RPMI8226 (cell line): ENCODE results near the gene TRIM14.
"Not testable (repeated sequence)": the region's sequence is repeated elsewhere in the genome, so short reads cannot be mapped to it uniquely, and the experiment has no call there.

Experiments
- DNase-seq: peaks from one replicate; pipeline ENCODE4 v3.0.0-alpha.2; 2015

The TRIM14 gene

DNA sequence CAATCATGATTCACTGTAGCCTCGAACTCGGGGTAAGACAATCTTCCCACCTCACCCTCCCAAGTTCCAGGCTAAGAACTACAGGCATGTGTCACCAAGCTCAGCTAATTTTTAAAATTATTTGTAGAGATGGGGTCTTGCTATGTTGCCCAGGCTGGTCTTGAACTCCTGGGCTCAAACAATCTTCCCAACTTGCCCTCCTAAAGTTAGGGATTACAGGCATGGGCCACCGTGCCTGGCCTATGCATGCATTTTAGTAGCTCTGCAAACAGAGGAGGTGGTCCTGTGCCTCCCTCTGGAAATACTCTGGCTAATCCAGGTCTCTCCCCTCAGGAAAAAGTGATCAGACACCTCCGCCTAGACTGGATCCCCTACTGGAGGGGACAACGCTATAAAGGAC is 21.5 kb upstream of the TRIM14 start:
- no peak for DNase-seq

DNA sequence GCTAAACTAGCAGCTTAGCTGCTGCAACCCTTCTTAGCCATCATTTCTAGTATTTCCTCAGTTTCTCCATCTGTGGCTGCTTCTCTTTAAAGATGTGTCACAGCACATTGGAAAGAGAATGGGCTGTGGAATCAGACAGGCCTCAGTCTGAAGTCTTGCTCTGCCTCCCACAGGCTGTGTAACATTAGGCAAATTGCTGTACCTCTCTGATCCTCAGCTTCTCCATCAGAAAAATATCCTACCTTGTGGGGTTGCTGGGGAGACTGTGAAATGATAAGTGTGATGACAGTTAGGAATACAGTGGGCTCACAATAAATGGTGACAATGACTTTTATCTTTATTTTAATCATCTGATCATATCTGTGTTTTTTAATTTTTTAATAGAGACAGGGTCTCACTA is 17.5 kb upstream of the TRIM14 start:
- DNase-seq: no peak

DNA sequence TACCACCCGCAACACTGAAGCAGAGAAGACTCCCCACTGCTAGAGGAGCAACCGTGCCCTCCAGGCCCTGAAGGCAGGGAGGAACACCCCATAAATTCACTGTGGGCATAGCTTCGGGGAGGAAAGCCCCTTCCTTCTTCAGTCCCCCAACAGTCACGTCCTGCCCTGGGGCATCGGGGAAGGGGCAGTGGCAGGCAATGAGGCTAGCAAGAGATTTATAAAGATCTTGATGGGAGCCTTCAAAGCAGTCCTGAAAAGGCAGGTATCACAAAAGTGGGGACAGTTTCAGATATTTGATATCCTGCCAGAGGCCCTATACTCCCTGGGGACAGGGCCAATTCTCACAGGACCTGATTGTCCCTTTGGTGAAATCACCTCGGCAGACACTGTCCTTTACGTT is 16.9 kb upstream of the TRIM14 start:
- DNase-seq: no peak

DNA sequence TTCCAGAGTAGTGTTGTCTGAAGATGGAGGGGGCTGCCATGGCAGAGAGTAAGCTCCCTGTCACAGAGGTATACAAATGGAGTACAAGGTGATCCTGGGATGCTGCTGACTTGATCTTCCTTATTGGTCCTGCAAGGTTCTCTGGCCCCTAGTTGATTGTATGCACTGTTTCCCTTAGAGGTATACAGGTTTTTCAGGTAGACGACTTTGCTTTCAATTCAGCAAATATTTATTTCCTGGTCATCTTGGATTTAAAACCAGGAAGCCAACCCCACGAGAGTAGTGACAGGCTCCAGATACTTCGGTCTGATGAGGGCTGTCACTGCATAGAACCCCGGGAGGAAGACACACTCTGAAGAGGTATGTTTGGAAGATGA is 16.5 kb upstream of the TRIM14 start:
- DNase-seq: no peak

DNA sequence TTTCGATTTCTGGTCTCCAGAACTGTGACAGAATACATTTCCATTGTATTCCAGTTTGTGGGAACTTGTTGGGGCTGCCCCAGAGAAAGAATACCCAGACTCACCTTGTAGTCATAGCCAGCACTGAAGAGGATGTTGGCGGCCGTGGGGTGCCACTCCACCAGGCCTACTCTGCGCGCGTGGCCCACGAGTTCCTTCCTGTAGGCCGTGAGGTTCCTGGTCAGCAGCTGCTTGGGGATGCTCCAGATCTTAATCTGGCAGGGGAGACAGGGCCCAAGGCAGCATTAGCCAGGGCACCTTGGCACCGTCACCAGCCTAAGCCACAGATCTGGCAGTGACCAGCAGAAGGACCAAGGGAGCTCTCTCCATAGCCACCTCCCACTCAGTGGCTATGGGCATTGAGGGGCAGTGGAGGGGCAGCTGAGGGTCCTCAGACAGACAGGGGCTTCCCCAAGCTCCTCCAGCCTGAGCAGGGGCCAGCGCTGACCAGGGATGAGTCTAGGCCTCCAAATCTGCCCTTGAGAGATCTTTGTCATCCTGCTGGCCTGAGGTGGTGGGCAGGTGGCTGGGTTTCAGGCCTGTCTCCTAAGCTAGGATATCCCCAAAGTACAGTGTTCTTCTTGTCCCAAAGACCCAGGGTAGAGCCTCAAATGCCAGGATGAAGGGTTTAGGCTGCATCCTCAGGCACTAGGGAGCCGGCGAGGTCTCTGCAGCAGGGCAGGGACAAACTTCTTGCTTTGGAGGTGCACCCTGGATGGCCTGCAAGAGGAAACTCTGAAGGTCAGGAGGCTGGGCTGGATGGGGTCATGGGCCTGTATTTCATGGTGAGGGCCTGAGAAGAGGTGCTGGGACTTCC is 15.9 kb upstream of the TRIM14 start:
- no peak for DNase-seq

DNA sequence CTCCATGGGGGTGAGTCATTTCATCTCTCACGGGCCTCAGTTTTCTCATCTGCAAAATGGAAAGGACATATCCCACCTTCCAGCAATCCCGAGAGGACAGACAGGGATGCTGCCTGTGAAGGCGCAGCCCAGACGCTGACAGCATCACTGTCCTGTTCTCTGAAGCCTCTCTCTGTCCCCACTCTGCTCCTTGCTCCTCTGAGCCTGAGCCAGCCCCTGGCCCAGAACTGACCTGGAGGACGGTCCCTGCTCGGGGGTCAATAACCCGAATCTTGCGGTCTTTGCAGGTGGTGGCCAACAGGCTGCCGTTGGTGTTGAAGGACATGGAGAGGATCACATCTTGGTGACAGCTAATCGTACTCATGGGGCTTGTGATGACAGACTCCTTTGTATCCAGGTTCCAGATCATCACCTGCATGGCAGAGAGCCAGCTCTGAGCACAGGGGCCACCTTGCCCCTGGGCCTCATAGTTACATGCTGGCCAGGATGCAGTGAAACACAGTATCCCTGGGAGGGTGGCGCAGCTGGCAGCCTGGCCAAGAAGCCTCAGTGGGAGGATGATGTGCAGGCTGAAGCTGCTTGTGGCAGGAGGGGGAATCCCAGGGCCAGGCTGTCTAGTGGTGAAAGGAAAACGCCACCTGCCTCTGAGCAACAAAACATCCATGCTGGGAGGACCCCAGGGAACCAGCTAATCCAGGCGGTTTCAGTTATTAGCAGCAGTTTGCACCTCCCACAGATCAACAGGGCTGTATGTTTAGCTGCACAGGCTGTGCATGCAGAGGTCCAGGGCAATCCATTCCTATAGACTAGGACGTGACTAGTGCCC is 14.0 kb upstream of the TRIM14 start:
- DNase-seq: peak; percentile 12

DNA sequence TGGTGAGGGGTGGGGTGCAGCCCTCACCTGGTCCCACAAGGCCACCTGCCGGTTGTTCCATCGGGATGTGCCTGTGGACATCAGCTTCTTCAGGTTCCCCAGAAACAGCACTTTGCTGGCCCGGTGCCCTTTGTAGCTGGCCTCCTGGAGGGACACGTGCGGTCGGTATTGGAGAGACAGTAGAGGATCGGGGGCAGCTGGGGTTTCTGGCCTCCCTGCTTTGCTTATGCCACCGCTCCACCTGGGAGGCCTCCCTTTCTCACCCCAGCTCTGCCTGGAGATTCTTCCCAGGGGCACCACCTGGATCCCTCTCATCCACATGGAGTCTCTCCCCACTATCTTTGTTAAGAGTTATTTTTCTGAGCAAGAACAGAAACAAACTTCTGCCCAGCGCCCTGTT is 13.1 kb upstream of the TRIM14 start:
- DNase-seq: no peak

DNA sequence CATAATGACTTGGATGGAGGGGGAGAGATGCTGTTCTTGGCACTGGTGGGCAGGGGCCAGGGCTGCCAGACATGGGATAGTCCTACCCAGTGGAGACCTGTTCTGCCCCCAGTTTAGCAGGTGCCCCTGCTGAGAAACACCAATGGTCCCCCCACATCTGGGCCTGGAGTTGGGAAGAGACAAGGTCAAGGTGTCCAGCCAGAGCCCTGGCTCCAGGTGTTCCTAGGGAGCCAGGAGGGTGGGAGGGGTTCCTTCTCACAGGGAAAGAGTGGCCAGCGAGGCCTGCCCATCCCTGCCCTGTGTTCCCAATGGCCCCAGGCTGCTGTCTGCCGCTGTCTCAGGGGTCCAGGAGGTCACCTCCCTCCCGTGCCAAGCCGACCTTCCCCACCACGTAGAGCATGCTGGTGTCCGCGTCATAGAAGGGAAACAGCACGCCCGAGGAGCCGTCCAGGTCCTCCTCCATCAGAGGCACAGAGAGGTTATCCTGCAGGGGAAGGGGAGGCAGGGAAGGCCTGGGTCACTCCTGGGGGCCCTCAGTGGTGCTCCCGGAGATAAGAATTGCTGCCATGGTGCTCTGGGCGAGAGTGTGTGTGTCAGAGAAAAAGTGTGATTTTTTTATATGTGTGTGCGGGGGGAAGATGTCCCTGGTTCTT is 11.7 kb upstream of the TRIM14 start:
- DNase-seq: no peak

DNA sequence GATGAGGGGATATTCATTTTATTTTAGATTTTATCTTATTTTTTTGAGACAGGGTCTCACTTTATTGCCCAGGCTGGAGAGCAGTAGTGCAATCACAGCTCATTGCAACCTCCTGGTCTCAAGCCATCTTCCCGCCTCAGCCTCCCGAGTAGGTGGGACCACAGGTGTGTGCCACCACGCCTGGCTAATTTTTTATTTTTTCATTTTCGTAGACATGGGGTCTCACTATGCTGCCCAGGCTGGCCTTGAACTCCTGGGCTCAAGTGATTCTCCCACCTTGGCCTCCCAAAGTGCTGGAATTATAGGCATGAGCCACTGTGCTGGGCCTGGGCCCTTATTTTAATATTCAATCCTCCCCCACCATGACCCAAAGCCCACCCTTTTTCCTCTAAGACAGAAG is 11.0 kb upstream of the TRIM14 start:
- DNase-seq: not testable (repeated sequence)

DNA sequence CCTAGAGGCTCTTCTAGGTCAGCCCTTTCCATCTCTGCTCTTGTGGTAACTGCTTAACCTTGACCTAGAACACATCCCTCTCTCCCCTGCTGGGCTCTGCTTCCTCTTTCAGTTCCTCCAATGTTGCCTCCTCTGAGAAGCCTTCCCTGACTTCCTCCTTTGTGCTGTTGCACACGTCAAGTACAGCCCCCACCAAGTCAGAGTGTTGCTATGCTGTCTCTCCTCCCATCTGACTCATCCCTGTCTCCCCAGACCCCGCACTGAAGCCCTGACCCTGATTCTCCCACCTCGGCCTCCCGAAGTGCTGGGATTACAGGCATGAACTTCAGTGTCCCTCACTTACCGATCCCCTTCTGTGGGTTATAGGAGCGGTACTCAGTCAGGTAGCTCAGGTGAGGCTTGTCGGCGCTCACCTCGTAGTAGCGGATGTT is 10.4 kb upstream of the TRIM14 start:
- DNase-seq: peak; percentile 42

DNA sequence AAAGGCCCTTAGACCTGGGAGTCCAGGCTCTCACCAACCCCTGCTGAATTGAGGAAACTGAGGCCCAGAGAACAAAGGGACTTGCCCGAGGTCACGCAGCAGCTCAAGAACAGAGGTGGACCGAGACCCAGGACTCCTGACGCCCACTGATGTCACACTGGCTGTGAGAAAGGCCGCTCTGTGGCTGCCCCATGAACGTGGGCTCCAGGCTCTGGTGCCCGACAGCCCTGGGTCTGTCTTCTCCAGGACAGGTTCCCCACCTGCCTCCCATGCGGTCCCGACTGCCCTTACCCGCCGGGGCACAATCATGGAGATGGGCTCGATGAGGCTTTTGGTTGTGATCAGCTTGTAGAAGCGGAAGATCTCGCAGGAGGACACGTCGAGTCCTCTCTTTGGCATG is 9.3 kb upstream of the TRIM14 start:
- DNase-seq: no peak

DNA sequence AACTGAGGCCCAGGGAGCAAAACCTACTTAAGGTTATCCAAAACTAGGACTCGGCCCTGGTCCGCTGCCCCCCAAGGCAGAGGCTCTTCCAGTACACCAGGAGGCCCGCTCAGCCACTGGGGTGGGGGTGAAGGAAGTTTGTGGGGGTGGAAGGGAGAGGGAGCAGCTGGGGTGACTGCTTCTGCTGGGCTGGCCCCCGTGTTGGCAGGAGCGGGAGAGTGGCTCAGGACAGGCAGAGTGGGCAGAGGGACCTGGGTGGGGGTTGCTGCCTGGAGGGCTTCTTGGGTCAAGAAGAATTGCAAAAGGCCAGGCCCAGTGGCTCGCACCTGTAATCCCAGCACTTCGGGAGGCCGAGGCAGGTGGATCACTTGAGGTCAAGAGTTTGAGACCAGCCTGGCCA is 8.2 kb upstream of the TRIM14 start:
- DNase-seq: no peak

DNA sequence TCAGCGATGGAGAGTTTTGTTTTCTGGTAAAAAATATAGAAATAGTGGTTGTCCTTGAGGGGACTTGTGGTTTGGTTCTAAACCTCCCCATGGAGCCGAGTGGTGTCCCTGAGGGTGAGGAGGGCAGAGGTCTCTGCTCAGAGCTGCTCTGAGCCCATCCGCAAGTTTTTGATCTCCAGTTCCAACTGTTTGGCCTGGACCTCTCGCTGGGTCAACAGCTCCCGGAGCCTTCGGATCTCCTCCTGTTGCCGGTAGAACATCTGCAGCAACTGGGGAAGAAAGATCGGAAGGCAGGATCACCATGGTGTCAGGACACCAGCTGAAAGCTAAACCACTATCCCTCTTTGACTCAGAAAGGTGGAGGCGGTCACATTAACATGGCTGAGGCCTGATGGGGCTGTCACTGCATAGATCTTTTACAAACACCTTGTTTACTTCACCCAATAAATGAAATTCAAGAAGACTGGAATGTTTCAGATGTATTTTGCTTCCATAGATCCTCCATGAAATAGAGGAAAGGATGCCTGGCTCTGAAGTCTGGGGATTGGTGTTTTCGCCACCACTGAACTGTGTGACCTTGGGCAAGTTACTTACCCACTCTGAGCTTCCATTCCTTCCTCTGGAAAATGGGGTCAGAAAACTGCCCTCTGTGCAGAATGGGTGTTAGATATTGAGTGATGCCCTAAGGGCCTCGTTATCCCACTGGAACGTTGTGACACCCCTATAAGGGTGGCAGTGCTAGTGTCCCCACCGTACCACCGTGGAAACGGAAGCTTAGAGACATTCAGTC is 5.8 kb upstream of the TRIM14 start:
- DNase-seq: no peak

DNA sequence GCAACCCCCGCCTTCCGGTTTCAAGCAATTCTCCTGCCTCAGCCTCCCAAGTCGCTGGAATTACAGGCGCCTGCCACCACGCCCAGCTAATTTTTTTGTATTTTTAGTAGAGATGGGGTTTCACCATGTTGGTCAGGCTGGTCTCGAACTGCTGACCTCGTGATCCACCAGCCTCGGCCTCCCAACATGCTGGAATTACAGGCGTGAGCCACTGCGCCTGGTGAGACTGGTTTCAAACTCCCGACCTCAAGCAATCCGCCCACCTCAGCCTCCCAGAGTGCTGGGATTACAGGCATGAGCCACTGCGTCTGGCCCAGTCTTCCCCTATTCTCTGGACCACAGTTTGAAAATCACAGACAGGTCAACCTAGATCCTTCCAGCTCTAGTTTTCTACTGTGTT is 5.1 kb upstream of the TRIM14 start:
- not testable (repeated sequence) for DNase-seq

DNA sequence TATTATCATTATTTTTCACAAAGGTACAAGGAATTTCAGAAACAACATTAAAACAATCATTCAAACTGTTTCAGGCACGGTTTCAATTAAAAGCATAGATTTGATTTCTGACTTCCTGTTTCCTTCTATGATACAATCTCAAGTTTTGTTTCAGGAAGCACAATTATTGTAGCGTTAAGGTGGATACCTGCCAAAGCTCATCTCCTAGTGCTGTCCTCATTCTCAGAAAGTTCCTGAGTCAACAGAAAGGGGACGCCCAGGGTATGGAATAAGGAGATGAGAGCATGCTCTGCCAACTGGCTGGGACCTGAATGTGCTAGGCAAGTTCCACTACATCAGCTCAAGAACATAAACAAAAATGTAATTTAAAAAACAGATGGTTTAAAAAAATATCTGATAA is 2.0 kb upstream of the TRIM14 start:
- DNase-seq: peak; percentile 82

DNA sequence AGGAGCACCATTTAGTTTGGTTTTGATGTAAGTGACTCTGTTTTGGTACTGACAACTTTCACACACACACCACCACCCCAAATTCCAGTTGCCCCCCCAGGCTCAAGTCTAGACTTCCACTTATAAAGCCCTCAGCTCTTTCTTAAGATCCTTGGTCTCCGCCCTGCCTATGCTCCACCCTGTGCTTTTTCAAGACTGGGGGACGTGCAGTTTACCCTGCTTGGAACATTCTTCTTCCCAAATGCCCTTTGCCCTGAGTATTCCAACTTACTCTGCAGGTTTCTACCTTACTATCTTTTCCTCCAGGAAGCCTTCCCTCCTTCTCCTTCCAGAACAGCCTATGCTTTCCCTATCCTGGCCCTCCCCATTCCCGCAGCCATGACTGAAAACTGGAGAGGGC is 1.5 kb upstream of the TRIM14 start:
- DNase-seq: no peak

DNA sequence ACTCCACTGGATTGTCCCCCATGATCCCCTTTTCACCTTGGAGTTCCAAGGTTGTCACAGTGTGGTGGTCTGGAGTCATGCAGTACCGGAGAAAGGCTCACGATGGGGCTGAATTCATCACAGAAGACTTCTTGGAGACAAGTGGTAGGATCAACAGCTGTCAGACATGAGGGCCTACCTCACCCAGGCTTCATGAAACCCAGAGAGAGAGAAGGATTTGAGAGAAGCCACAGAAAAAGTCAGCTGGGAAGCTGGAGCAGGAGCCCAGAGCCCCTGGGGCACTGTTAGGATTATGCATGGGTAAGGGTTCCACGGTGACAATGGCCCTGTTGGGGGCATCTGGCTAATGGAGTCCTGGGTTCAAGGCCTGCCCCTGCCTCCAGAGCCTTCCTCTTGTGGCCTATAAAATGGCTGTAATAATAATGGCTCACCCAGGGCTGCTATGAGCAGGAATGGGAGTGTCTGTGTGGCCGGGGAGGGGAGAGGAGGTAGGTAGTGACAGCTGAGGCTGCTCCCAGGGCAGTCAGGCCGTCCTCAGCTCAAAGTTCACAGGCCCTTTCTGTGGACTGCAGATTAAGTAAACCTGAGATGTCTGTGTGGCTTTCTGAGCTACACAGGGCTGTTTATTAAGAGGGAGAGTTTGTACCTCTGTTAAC is 910 bp downstream of the TRIM14 start:
- DNase-seq: peak; percentile 49

DNA sequence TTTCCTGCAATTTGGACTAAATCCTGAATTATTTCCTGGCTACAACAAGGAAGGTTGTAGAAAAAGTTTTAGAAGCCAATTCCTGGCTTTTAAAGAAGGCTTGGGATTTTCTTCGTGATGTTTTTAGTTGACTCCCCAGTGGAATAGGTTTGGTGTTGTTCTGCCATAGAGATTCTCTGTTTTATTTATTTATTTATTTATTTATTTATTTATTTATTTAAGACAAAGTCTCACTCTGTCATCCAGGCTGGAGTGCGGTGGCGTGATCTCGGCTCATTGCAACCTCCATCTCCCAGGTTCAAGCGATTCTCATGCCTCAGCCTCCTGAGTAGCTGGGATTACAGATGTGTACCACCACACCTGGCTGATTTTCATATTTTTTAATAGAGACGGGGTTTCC is 1.9 kb downstream of the TRIM14 start:
- not testable (repeated sequence) for DNase-seq

DNA sequence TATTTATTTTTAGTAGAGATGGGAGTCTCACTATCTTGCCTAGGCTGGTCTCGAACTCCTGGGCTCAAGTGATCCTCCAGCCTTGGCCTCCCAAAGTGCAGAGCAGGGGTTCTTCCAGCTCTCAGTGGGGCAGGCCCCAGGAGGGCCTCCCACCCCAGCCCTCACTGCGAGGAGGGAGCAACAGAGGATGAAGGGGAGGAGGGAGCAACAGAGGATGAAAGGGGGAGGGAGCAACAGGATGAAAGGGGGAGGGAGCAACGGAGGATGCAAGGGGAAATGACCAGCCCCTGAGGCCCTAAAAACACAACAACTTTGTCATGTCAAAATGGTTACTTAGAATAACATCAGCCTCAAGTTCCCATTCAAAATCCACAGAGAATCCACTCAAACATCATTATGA is 10.0 kb downstream of the TRIM14 start:
- DNase-seq: no peak

DNA sequence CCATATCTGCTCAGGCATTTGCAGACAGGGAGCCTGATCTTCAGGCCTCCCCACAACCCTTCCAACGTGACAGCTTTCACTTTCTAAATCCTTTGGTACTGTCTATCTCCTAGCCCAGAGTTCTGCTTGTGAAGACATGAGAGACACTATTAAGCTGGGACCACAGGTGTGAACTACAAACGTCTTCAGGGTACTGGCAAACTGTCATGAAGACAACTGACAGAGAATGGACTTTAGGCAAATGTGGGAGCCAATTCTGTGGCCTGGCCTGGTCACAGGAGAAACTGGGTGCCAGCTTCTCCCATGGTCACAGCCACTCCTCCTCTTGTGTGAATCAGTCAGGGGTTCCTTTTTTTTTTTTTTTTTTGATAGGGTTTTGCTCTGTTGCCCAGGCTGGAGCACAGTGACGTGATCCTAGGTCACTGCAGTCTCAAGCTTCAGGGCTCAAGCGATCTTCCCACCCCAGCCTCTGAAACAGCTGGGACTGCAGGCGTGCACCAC is 10.4 kb downstream of the TRIM14 start:
- DNase-seq: no peak

DNA sequence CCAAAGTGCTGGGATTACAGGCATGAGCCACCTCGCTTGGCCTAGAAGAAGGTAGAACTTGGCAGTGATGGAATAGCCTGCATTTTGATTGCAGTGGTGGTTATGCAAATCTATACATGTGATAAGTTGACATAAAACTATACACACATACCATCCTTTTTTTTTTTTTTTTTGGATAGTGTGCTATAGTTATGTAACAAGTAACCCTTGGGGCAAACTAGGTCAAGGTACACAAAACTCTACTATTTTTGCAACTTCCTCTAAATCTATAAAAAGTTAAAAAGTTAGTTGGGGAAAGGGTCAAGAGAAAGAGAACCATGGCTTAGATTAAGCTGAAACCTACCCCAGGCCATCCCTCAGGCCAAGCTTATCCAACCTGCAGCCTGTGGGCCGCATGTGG is 11.1 kb downstream of the TRIM14 start:
- no peak for DNase-seq

DNA sequence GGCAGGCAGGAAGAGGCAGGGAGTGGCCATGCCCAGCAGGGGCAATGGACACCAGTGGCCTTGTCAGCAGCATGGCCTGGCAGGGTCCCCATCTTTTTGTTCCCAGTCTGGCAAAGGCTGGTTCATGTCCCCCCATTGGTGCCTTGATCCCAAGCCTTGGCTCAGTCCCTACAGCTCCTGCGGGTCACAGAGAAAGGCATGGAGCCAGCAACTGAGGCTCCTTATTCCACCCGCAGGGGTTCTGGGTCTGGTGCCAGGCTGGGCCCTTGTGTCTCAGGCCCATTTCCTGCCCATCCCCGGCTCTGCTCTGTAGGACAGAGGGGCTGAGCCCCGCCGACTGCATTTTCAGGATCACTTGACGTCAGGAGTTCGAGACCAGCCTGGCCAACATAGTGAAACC is 14.0 kb downstream of the TRIM14 start:
- no peak for DNase-seq
